H9 (cell line): ENCODE data around the gene PKP1. TPM values are rescaled to one million over a fixed set of nuclear protein-coding genes. Genes with fewer than 3 reads are reported as not detected.

ENCODE experiments used
- DNase-seq: peaks from one replicate; pipeline ENCODE4 v3.0.0-alpha.2; 2017
- H2AFZ ChIP-seq: one replicate; pipeline ENCODE4 v1.6.1; 2013; ENCODE audit warnings: mild to moderate bottlenecking, low read length, control low read depth, moderate library complexity
- H2AK5ac ChIP-seq: 2 replicates; pipeline ENCODE4 v1.6.1; 2013; ENCODE audit warnings: low read length, control low read depth, mixed read lengths; ENCODE audit not compliant: insufficient read length
- H2BK120ac ChIP-seq: one replicate; pipeline ENCODE4 v1.6.1; 2013; ENCODE audit warnings: low read depth, mild to moderate bottlenecking, low read length, control low read depth, inconsistent platforms; ENCODE audit not compliant: poor library complexity, severe bottlenecking
- H2BK12ac ChIP-seq: 2 replicates; pipeline ENCODE4 v1.6.1; 2013; ENCODE audit warnings: low read length, control low read depth, mixed read lengths, low read depth; ENCODE audit not compliant: insufficient read length
- H2BK15ac ChIP-seq: 2 replicates; pipeline ENCODE4 v1.6.1; 2013; ENCODE audit warnings: low read depth, low read length, control low read depth
- H2BK20ac ChIP-seq: one replicate; pipeline ENCODE4 v1.6.1; 2013; ENCODE audit warnings: low read depth, mild to moderate bottlenecking, low read length, control low read depth, inconsistent platforms; ENCODE audit not compliant: poor library complexity, severe bottlenecking
- H2BK5ac ChIP-seq: 2 replicates; pipeline ENCODE4 v1.6.1; 2013; ENCODE audit warnings: low read length, control low read depth, mixed read lengths; ENCODE audit not compliant: insufficient read length
- H3K14ac ChIP-seq: 2 replicates; pipeline ENCODE4 v1.6.1; 2013; ENCODE audit warnings: low read length, control low read depth; ENCODE audit not compliant: insufficient read depth
- H3K18ac ChIP-seq: 2 replicates; pipeline ENCODE4 v1.6.1; 2013; ENCODE audit warnings: low read depth, mild to moderate bottlenecking, mixed read lengths, low read length, control low read depth; ENCODE audit not compliant: insufficient read length
- H3K23ac ChIP-seq: 2 replicates; pipeline ENCODE4 v1.6.1; 2013; ENCODE audit warnings: low read length, control low read depth, mixed read lengths, low read depth; ENCODE audit not compliant: insufficient read length
- H3K23me2 ChIP-seq: 2 replicates; pipeline ENCODE4 v1.6.1; 2013; ENCODE audit warnings: low read depth, mild to moderate bottlenecking, mixed read lengths, low read length, control low read depth; ENCODE audit not compliant: insufficient read length, poor library complexity, severe bottlenecking
- H3K27ac ChIP-seq: 2 replicates; pipeline ENCODE4 v1.5.1; 2013; ENCODE audit warnings: low read length, control low read depth, mixed read lengths, low read depth; ENCODE audit not compliant: insufficient read length
- H3K27me3 ChIP-seq: 2 replicates; pipeline ENCODE4 v1.6.1; 2013; ENCODE audit warnings: low read length, control low read depth, inconsistent platforms; ENCODE audit not compliant: insufficient read depth
- H3K4ac ChIP-seq: 2 replicates; pipeline ENCODE4 v1.6.1; 2013; ENCODE audit warnings: low read depth, mild to moderate bottlenecking, control low read depth, inconsistent platforms, low read length, moderate library complexity
- H3K4me1 ChIP-seq: 2 replicates; pipeline ENCODE4 v1.6.1; 2013; ENCODE audit warnings: low read length, control low read depth, inconsistent platforms; ENCODE audit not compliant: insufficient read depth
- H3K4me2 ChIP-seq: 2 replicates; pipeline ENCODE4 v1.6.1; 2013; ENCODE audit warnings: low read length, control low read depth, mixed read lengths; ENCODE audit not compliant: insufficient read length, insufficient read depth
- H3K56ac ChIP-seq: 2 replicates; pipeline ENCODE4 v1.6.1; 2013; ENCODE audit warnings: low read depth, mild to moderate bottlenecking, mixed read lengths, low read length, control low read depth; ENCODE audit not compliant: insufficient read length
- H3K79me1 ChIP-seq: 2 replicates; pipeline ENCODE4 v1.6.1; 2013; ENCODE audit warnings: low read depth, mild to moderate bottlenecking, moderate library complexity, low read length, control low read depth, inconsistent platforms; ENCODE audit not compliant: insufficient read depth, poor library complexity, severe bottlenecking
- H3K79me2 ChIP-seq: 2 replicates; pipeline ENCODE4 v1.6.1; 2013; ENCODE audit warnings: low read length, control low read depth, inconsistent platforms; ENCODE audit not compliant: insufficient read depth
- H3K9ac ChIP-seq: 2 replicates; pipeline ENCODE4 v1.6.1; 2013; ENCODE audit warnings: low read length, control low read depth, mixed read lengths; ENCODE audit not compliant: insufficient read length; ENCODE audit errors: extremely low read depth
- H3K9me3 ChIP-seq: one replicate; pipeline ENCODE4 v1.6.1; 2013; ENCODE audit warnings: low read depth, low read length, inconsistent platforms; ENCODE audit not compliant: control insufficient read depth
- H3T11ph ChIP-seq: one replicate; pipeline ENCODE4 v1.6.1; 2013; ENCODE audit warnings: mild to moderate bottlenecking, low read length, control low read depth, inconsistent platforms
- H4K20me1 ChIP-seq: one replicate; pipeline ENCODE4 v1.6.1; 2013; ENCODE audit not compliant: control insufficient read depth, insufficient read length, insufficient read depth
- H4K5ac ChIP-seq: 2 replicates; pipeline ENCODE4 v1.6.1; 2013; ENCODE audit warnings: low read depth, mild to moderate bottlenecking, mixed read lengths, low read length, control low read depth; ENCODE audit not compliant: insufficient read length
- H4K8ac ChIP-seq: replicated peaks from 2 replicates; pipeline ENCODE4 v1.6.1; 2013; ENCODE audit warnings: low read length, control low read depth, mixed read lengths, low read depth; ENCODE audit not compliant: insufficient read length
- H4K91ac ChIP-seq: 2 replicates; pipeline ENCODE4 v1.6.1; 2013; ENCODE audit warnings: low read depth, mild to moderate bottlenecking, moderate library complexity, mixed read lengths, low read length, control low read depth; ENCODE audit not compliant: insufficient read length
- H3K27ac Mint-ChIP-seq, 3 experiments: 2 replicates in 2 of 3; 3 replicates in 1 of 3; pipeline ENCODE4 v1.8.0; 2020 to 2021; ENCODE audit warnings: mixed read lengths in 3 of 3, mild to moderate bottlenecking in 1 of 3, moderate library complexity in 1 of 3
- H3K27me3 Mint-ChIP-seq: 2 replicates; pipeline ENCODE4 v1.8.0; 2021; ENCODE audit warnings: low read depth, mild to moderate bottlenecking, moderate library complexity, mixed read lengths
- H3K36me3 Mint-ChIP-seq, 3 experiments: 2 replicates in 2 of 3; 3 replicates in 1 of 3; pipeline ENCODE4 v1.8.0; 2020 to 2021; ENCODE audit warnings: low read depth in 3 of 3, mixed read lengths in 3 of 3; ENCODE audit not compliant: insufficient read depth in 1 of 3
- H3K4me1 Mint-ChIP-seq, 2 experiments: 2 replicates each; pipeline ENCODE4 v1.8.0; 2020; ENCODE audit warnings: mixed read lengths in 2 of 2
- H3K4me3 Mint-ChIP-seq, 2 experiments: 2 replicates in 1 of 2; 3 replicates in 1 of 2; pipeline ENCODE4 v1.8.0; 2020 to 2021; ENCODE audit warnings: mild to moderate bottlenecking in 2 of 2, mixed read lengths in 2 of 2, moderate library complexity in 1 of 2
- H3K9me3 Mint-ChIP-seq, 2 experiments: 2 replicates in 1 of 2; 3 replicates in 1 of 2; pipeline ENCODE4 v1.8.0; 2020; ENCODE audit warnings: mild to moderate bottlenecking in 2 of 2, mixed read lengths in 2 of 2, moderate library complexity in 1 of 2
- CTCF ChIP-seq: fragments of 200-600 bp; sonication (generic); conservative IDR thresholded peaks from 3 replicates; pipeline ENCODE4 v1.8.0; 2021; ENCODE audit warnings: antibody characterized with exemption, mild to moderate bottlenecking
- WGBS: extraction: QIAGEN DNeasy Blood & Tissue Kit; methylation state at CpG from one replicate; pipeline ENCODE4 v1.1.7; 2013; ENCODE audit warnings: missing lambda C conversion rate, low lambda C conversion rate, mixed read lengths; ENCODE audit not compliant: insufficient read length; ENCODE audit errors: extremely low coverage; 5-methylcytosine and 5-hydroxymethylcytosine counted together
- total RNA-seq: library from RNA; stranded (reverse); gene quantifications from 2 replicates; pipeline ENCODE4 v1.2.1, GENCODE V29; 2021

PKP1 gene
- total RNA-seq, 1 experiment from 2014 or later = 0.09 TPM

GRCh38 chr1:201348211-201348566, 64.9 kb downstream of the PKP1 start:
- Histone ChIP-seq H4K91ac (no peak overlapping the region), H3K56ac (no peak overlapping the region), H2AFZ (no peak overlapping the region), H4K5ac (no peak overlapping the region), H2BK5ac (no peak overlapping the region), H3K79me2 (no peaks in the 10 kb centered on the region), H3T11ph (no peak overlapping the region), H3K18ac (no peak overlapping the region), H4K20me1 (no peaks in the 10 kb centered on the region), H2BK15ac (no peak overlapping the region), H3K4me2 (peak overlapping the region; percentile 30), H2BK20ac (no peak overlapping the region), H3K9me3 (no peaks in the 10 kb centered on the region), H2BK120ac (no peak overlapping the region), H3K4me1 (peaks cover 8% of the 10 kb centered on the region; the same call in 1 of the 2 replicates), H3K79me1 (no peaks in the 10 kb centered on the region), H3K23me2 (no peaks in the 10 kb centered on the region), H2BK12ac (no peak overlapping the region), H3K14ac (no peak overlapping the region), H3K27me3 (no peaks in the 10 kb centered on the region), H3K9ac (no peak overlapping the region), H4K8ac (no peak overlapping the region), H3K23ac (no peak overlapping the region), H3K27ac (no peak overlapping the region), H3K4ac (no peak overlapping the region), H2AK5ac (no peak overlapping the region)
- WGBS = no CpG with 5 or more reads among the region's 6 CpGs
- H3K9me3 Mint-ChIP-seq = no peaks in the 10 kb centered on the region
- peak overlapping the region; percentile 55 to 59 (median 57); a peak in 6 of 7 replicates for H3K27ac Mint-ChIP-seq
- H3K4me3 Mint-ChIP-seq = peak overlapping the region; percentile 30 to 54; a peak in 3 of 5 replicates
- TF ChIP-seq CTCF = peak; percentile 80
- H3K36me3 Mint-ChIP-seq = no peaks in the 10 kb centered on the region
- DNase-seq = peak; percentile 89
- H3K4me1 Mint-ChIP-seq = peaks cover 40% of the 10 kb centered on the region in 2 experiments
- H3K27me3 Mint-ChIP-seq = peaks cover 1% of the 10 kb centered on the region; the same call in 1 of the 2 replicates
